Testis (tissue), 3 donors: ENCODE results near the gene SCAPER. TPM values are rescaled to one million over a fixed set of nuclear protein-coding genes. Genes with fewer than 3 reads are reported as not detected.

Source experiments
- DNase-seq: peaks from one replicate; pipeline ENCODE4 v3.0.0-alpha.2; 2019
- H3K27ac ChIP-seq, 2 donors: fragments of 200-600 bp; sonication (generic); one replicate each; pipeline ENCODE4 v1.5.1; 2019
- H3K27me3 ChIP-seq: fragments of 200-600 bp; sonication (generic); one replicate; pipeline ENCODE4 v1.5.1; 2019
- H3K36me3 ChIP-seq: fragments of 200-600 bp; sonication (generic); one replicate; pipeline ENCODE4 v1.5.1; 2017; ENCODE audit warnings: low read depth; ENCODE audit errors: missing control alignments
- H3K4me1 ChIP-seq: fragments of 200-600 bp; sonication (generic); one replicate; pipeline ENCODE4 v1.5.1; 2019
- H3K4me3 ChIP-seq, 2 donors: fragments of 200-600 bp; sonication (generic); one replicate each; pipeline ENCODE4 v1.5.1; 2017 to 2019
- H3K9me3 ChIP-seq: fragments of 200-600 bp; sonication (generic); one replicate; pipeline ENCODE4 v1.5.1; 2017
- CTCF ChIP-seq, 3 experiments: fragments of 450-650 bp in 2 of 3; fragments of 200-600 bp in 1 of 3; sonication (generic) in 1 of 3; IDR thresholded peaks; one replicate each; pipeline ENCODE4 v1.5.1; 2016 to 2019; ENCODE audit warnings: antibody characterized with exemption in 3 of 3, mild to moderate bottlenecking in 2 of 3, moderate library complexity in 1 of 3
- POLR2A ChIP-seq: fragments of 450-650 bp; IDR thresholded peaks from one replicate; pipeline ENCODE4 v1.6.1; 2017; ENCODE audit warnings: antibody characterized with exemption, mild to moderate bottlenecking, moderate library complexity
- WGBS, 2 donors: methylation state at CpG; one replicate each; pipeline ENCODE4 v1.1.5; 2018; 5-methylcytosine and 5-hydroxymethylcytosine counted together
- intact Hi-C: fragments of 100-400 bp; cut with DNase I; formaldehyde crosslinking; loops from one replicate; pipeline ENCODE4 v1.15.1; 2023; ENCODE audit warnings: low total_unique reads
- polyA plus RNA-seq: library from polyadenylated mRNA; stranded (reverse); fragments of 350-450 nt; fragmentation: Illumina TruSeq; extraction: RNeasy Lipid Tissue Mini Kit (QIAGEN cat#74804); gene quantifications from one replicate; pipeline ENCODE4 v1.2.3, GENCODE V29; 2014; ENCODE audit warnings: low read depth, low replicate concordance; ENCODE audit not compliant: insufficient read depth
- total RNA-seq, 2 donors: library from RNA; depleted of rRNA; stranded (reverse); fragments of >200 nt; gene quantifications; one replicate each; pipeline ENCODE4 v1.2.3, GENCODE V29; 2016

SCAPER gene
- total and polyA plus RNA-seq, 3 donors from 2014 or later, result 43.7 to 60.7 (median 54.8) TPM

DNA sequence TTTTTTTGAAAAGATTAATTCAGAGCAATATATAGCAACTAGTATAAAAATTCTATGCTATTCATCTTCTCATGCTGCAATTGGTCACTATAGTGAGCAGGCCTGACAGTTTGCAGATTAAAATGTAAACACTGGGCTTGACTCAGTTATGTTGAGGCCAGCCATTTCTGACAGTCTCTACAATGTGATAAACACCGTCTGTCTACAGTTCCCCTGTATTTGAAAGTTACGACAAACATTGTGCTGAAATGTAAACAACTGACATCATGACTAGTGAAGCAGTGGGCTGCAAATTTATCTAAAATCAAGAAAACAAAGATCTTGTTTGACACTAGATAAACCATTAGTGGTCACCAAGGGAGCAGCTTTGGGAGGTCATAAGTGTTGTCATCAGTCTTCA lies 371.1 kb downstream of the SCAPER start:
- Histone ChIP-seq H3K4me3 (no peak overlapping the region), H3K9me3 (no peaks in the 10 kb centered on the region), H3K4me1 (no peaks in the 10 kb centered on the region), H3K36me3 (no peaks in the 10 kb centered on the region), H3K27ac (no peak overlapping the region), H3K27me3 (no peaks in the 10 kb centered on the region)
- no peak for TF ChIP-seq POLR2A
- no peak for TF ChIP-seq CTCF (IDR thresholded peaks at IDR 0.05)
- intact Hi-C loops, result no loop called here
- 85 to 87% methylated on average over 2 of the region's 2 CpGs for WGBS, 2 donors
- DNase-seq, result no peak

GRCh38 chr15:76533060-76533820 lies 371.9 kb downstream of the SCAPER start:
- no peak for DNase-seq
- TF ChIP-seq POLR2A (no peak), CTCF (IDR thresholded peaks at IDR 0.05) (no peak)
- intact Hi-C loops, result no loop called here
- Histone ChIP-seq H3K4me3 (no peak overlapping the region), H3K4me1 (no peaks in the 10 kb centered on the region), H3K36me3 (no peaks in the 10 kb centered on the region), H3K9me3 (no peaks in the 10 kb centered on the region), H3K27ac (no peak overlapping the region), H3K27me3 (no peaks in the 10 kb centered on the region)
- 92% methylated on average over 5 of the region's 5 CpGs for WGBS, 2 donors

GRCh38 chr15:76529911-76530310 lies 375.2 kb downstream of the SCAPER start:
- H3K9me3 ChIP-seq, result no peaks in the 10 kb centered on the region
- H3K27me3 ChIP-seq, result no peaks in the 10 kb centered on the region
- H3K36me3 ChIP-seq, result no peaks in the 10 kb centered on the region
- WGBS, 2 donors, result 85 to 91% methylated on average over 3 of the region's 3 CpGs
- DNase-seq, result no peak
- H3K4me3 ChIP-seq, result no peak overlapping the region
- no peaks in the 10 kb centered on the region for H3K4me1 ChIP-seq
- intact Hi-C loops, result no loop called here
- H3K27ac ChIP-seq, result no peak overlapping the region
- TF ChIP-seq CTCF (IDR thresholded peaks at IDR 0.05) (no peak), POLR2A (no peak)

DNA sequence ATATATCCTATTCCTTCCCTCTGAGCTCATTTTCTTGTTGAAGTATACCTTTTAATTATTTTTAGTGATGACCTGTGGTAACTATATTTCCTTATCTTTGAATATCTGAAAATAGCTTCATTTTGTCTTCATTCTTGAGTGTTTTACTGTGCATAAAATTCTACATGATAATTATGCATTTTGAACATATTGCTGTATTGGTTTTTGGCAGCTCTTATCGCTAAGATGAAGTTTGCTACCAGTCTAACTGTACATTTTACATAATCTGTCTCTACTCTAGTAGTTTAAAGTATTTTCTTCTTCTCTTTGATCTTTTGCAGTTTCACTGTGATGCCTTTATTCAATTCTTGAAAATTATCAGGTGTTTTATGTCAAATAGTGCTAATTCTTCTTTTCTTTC lies 379.0 kb downstream of the SCAPER start:
- H3K27ac ChIP-seq, result no peak overlapping the region
- no peak for DNase-seq
- no peaks in the 10 kb centered on the region for H3K36me3 ChIP-seq
- WGBS, 2 donors, result 89 to 96% methylated on average over 1 of the region's 1 CpG
- TF ChIP-seq CTCF (IDR thresholded peaks at IDR 0.05) (no peak), POLR2A (no peak)
- no peaks in the 10 kb centered on the region for H3K4me1 ChIP-seq
- H3K9me3 ChIP-seq, result no peaks in the 10 kb centered on the region
- H3K4me3 ChIP-seq, result no peak overlapping the region
- no peaks in the 10 kb centered on the region for H3K27me3 ChIP-seq
- intact Hi-C loops, result no loop called here

GRCh38 chr15:76517910-76518309 lies 387.2 kb downstream of the SCAPER start:
- no peak for TF ChIP-seq POLR2A
- no peak for TF ChIP-seq CTCF (IDR thresholded peaks at IDR 0.05)
- intact Hi-C loops, result no loop called here
- no peaks in the 10 kb centered on the region for H3K4me1 ChIP-seq
- H3K27me3 ChIP-seq, result no peaks in the 10 kb centered on the region
- no peak overlapping the region for H3K27ac ChIP-seq
- DNase-seq, result no peak
- no peaks in the 10 kb centered on the region for H3K36me3 ChIP-seq
- no peak overlapping the region for H3K4me3 ChIP-seq
- no peaks in the 10 kb centered on the region for H3K9me3 ChIP-seq
